Measurements from ENCODE around the gene SESN3.

DNA sequence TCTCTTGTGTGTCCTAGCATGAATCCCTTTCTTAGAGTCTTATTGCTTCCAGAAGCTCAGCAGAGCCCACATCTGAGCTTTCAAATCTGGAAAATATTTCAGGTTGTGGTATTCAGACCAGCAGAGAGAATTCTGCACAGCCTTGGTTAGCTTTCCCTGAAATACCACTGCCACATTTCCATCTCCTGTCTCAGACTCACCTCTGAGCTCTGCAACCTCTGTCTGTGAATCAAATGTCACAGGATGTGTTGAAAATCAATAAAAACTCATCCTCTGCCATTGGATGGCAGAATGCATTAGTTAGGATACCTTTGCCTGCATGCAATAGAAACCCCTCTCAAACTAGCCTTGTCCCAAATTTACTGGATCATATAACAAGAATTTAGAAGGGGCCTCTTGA is 93.7 kb downstream of the SESN3 start:
- TF ChIP-seq POLR2A (IDR thresholded peaks at IDR 0.05; ENCODE audit: low read depth): no peak
- TF ChIP-seq, protein P1, sequence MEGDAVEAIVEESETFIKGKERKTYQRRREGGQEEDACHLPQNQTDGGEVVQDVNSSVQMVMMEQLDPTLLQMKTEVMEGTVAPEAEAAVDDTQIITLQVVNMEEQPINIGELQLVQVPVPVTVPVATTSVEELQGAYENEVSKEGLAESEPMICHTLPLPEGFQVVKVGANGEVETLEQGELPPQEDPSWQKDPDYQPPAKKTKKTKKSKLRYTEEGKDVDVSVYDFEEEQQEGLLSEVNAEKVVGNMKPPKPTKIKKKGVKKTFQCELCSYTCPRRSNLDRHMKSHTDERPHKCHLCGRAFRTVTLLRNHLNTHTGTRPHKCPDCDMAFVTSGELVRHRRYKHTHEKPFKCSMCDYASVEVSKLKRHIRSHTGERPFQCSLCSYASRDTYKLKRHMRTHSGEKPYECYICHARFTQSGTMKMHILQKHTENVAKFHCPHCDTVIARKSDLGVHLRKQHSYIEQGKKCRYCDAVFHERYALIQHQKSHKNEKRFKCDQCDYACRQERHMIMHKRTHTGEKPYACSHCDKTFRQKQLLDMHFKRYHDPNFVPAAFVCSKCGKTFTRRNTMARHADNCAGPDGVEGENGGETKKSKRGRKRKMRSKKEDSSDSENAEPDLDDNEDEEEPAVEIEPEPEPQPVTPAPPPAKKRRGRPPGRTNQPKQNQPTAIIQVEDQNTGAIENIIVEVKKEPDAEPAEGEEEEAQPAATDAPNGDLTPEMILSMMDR (IDR thresholded peaks at IDR 0.05): no peak
- no peak for TF ChIP-seq POLR2AphosphoS5 (IDR thresholded peaks at IDR 0.05)
